ENCODE results near the gene INSIG1.

- TF ChIP-seq, protein P1, sequence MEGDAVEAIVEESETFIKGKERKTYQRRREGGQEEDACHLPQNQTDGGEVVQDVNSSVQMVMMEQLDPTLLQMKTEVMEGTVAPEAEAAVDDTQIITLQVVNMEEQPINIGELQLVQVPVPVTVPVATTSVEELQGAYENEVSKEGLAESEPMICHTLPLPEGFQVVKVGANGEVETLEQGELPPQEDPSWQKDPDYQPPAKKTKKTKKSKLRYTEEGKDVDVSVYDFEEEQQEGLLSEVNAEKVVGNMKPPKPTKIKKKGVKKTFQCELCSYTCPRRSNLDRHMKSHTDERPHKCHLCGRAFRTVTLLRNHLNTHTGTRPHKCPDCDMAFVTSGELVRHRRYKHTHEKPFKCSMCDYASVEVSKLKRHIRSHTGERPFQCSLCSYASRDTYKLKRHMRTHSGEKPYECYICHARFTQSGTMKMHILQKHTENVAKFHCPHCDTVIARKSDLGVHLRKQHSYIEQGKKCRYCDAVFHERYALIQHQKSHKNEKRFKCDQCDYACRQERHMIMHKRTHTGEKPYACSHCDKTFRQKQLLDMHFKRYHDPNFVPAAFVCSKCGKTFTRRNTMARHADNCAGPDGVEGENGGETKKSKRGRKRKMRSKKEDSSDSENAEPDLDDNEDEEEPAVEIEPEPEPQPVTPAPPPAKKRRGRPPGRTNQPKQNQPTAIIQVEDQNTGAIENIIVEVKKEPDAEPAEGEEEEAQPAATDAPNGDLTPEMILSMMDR (IDR thresholded peaks at IDR 0.05; ENCODE audit: low read length): no peak
- TF ChIP-seq EZH2 (IDR thresholded peaks at IDR 0.05; ENCODE audit: borderline replicate concordance, low read length): no peak
Measured at GRCh38 chr7:155339474-155339873, 41.8 kb downstream of the INSIG1 start.
